Central memory CD4-positive, alpha-beta T cell (primary cell): ENCODE results near the gene PCDH10.
"Not testable (repeated sequence)": the region's sequence is repeated elsewhere in the genome, so short reads cannot be mapped to it uniquely, and the experiment has no call there.

Source experiments
- DNase-seq: peaks from one replicate; pipeline ENCODE4 v3.0.0; 2022

PCDH10 gene

DNA sequence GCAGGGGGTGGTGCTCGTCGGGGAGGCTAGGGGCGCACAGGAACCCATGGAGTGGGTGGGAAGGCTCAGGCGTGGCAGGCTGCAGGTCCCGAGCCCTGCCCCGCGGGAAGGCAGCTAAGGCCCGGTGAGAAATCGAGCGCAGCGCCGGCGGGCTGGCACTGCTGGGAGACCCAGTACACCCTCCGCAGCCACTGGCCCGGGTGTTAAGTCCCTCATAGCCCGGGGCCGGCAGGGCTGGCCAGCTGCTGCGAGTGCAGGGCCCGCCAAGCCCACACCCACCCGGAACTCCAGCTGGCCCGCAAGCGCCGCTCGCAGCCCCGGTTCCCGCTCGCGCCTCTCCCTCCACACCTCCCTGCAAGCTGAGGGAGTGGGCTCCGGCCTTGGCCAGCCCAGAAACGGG is 91.4 kb downstream of the PCDH10 start:
- DNase-seq: not testable (repeated sequence)
